Stomach (tissue), 4 donors: ENCODE results near the gene EGFL7.

ENCODE experiments used
- CTCF ChIP-seq, 7 experiments: fragments of 450-650 bp in 4 of 7; fragments of 200-600 bp in 3 of 7; sonication (generic) in 3 of 7; IDR thresholded peaks; one replicate each; pipeline ENCODE4 v1.5.1; 2016 to 2019; ENCODE audit warnings: antibody characterized with exemption in 7 of 7, control low read depth in 2 of 7, mild to moderate bottlenecking in 1 of 7
- POLR2A ChIP-seq, 4 donors: fragments of 450-650 bp; IDR thresholded peaks; one replicate each; pipeline ENCODE4 v1.6.1; 2016; ENCODE audit warnings: antibody characterized with exemption in 4 of 4, control low read depth in 2 of 4, mild to moderate bottlenecking in 1 of 4, moderate library complexity in 1 of 4
- POLR2AphosphoS5 ChIP-seq, 3 donors: sonication (generic); formaldehyde crosslinking; IDR thresholded peaks; one replicate each; pipeline ENCODE4 v1.6.1; 2016; ENCODE audit warnings: antibody characterized with exemption in 3 of 3

GRCh38 chr9:136694872-136695247 lies 32.1 kb downstream of the EGFL7 start:
- TF ChIP-seq POLR2AphosphoS5 (IDR thresholded peaks at IDR 0.05) (no peak), CTCF (IDR thresholded peaks at IDR 0.05) (no peak), POLR2A (IDR thresholded peaks at IDR 0.05) (no peak)
